Right lobe of liver (tissue), 4 donors: ENCODE measurements around the gene ZFPM1.

Experiments used
- POLR2A ChIP-seq: fragments of 450-650 bp; IDR thresholded peaks from one replicate; pipeline ENCODE4 v1.6.1; 2017; ENCODE audit warnings: antibody characterized with exemption, mild to moderate bottlenecking
- TF ChIP-seq, protein P1 (sequence below), 4 donors: fragments of 200-600 bp in 3 of 4; fragments of 450-650 bp in 1 of 4; IDR thresholded peaks; one replicate each; pipeline versions ENCODE4 v1.5.1 to v1.8.0; 2016 to 2022; ENCODE audit warnings: antibody characterized with exemption in 4 of 4, mild to moderate bottlenecking in 2 of 4
- donor health status: DM: no; HTN: no; CAD: no.
- donor health status: DM: no; HTN: no; CAD: no.
- donor health status: DM: no; HTN: yes; CAD: no.

DNA sequence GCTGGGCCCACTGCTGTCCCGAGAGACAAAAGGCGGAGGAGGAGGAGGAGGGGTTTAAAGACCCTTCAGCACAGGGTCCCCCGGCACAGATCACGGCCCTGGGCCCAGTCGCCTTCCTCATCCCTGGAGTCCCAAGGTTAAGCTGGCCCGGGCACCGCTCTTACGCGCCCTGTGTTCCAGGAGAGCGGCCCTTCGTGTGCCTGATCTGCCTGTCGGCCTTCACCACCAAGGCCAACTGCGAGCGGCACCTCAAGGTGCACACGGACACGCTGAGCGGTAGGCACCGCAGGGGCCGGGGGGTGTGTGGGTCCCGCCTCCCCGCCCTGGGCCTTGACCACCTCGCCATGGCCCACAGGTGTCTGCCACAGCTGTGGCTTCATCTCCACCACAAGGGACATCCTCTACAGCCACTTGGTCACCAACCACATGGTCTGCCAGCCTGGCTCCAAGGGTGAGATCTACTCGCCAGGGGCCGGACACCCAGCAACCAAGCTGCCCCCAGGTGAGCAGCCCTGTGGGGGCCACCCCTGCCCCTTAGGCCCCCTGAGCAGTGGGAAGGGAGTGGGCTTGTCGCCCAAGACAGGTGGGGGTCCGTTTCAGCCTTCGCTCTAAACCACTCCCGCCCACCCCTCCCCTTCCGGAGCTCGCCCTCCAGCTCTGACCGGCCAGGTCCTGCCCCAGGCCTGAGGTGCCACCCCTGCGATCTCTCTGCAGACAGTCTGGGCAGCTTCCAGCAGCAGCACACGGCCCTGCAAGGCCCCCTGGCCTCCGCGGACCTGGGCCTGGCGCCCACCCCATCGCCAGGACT is 79.6 kb downstream of the ZFPM1 start:
- TF ChIP-seq, protein P1, sequence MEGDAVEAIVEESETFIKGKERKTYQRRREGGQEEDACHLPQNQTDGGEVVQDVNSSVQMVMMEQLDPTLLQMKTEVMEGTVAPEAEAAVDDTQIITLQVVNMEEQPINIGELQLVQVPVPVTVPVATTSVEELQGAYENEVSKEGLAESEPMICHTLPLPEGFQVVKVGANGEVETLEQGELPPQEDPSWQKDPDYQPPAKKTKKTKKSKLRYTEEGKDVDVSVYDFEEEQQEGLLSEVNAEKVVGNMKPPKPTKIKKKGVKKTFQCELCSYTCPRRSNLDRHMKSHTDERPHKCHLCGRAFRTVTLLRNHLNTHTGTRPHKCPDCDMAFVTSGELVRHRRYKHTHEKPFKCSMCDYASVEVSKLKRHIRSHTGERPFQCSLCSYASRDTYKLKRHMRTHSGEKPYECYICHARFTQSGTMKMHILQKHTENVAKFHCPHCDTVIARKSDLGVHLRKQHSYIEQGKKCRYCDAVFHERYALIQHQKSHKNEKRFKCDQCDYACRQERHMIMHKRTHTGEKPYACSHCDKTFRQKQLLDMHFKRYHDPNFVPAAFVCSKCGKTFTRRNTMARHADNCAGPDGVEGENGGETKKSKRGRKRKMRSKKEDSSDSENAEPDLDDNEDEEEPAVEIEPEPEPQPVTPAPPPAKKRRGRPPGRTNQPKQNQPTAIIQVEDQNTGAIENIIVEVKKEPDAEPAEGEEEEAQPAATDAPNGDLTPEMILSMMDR (IDR thresholded peaks at IDR 0.05): no peak
- no peak for TF ChIP-seq POLR2A
